Adrenal gland (tissue), 12 donors: Measurements from ENCODE around the gene KCTD10. TPM values are rescaled to one million over a fixed set of nuclear protein-coding genes. Genes with fewer than 3 reads are reported as not detected.

ENCODE experiments used
- DNase-seq, 7 donors: peaks; one replicate each; pipeline ENCODE4 v3.0.0-alpha.2; 2019 to 2020
- H3K27ac ChIP-seq, 5 donors: fragments of 200-600 bp; sonication (generic) in 4 of 5; 1 replicate in 3 of 5; 2 replicates in 2 of 5; pipeline versions ENCODE4 v1.5.1 to v1.8.0; 2016 to 2020; ENCODE audit warnings: mild to moderate bottlenecking in 1 of 5
- H3K27me3 ChIP-seq: fragments of 200-600 bp; 2 replicates; pipeline ENCODE4 v1.8.0; 2021
- H3K36me3 ChIP-seq, 2 donors: fragments of 200-600 bp; replicated peaks in 1 of 2; 1 replicate in 1 of 2; 2 replicates in 1 of 2; pipeline versions ENCODE4 v1.5.1 to v1.8.0; 2018 to 2022
- H3K4me1 ChIP-seq, 2 donors: fragments of 200-600 bp; replicated peaks in 1 of 2; 1 replicate in 1 of 2; 2 replicates in 1 of 2; pipeline versions ENCODE4 v1.5.1 to v1.8.0; 2018 to 2021
- H3K4me3 ChIP-seq, 4 donors: fragments of 200-600 bp; sonication (generic) in 3 of 4; one replicate each; pipeline ENCODE4 v1.5.1; 2016 to 2018
- H3K9me3 ChIP-seq, 3 donors: fragments of 200-600 bp; sonication (generic) in 1 of 3; replicated peaks in 1 of 3; 1 replicate in 2 of 3; 2 replicates in 1 of 3; pipeline versions ENCODE4 v1.5.1 to v1.8.0; 2016 to 2021
- POLR2A ChIP-seq, 2 donors: fragments of 450-650 bp; IDR thresholded peaks; one replicate each; pipeline ENCODE4 v1.6.1; 2017; ENCODE audit warnings: antibody characterized with exemption in 2 of 2, mild to moderate bottlenecking in 2 of 2, moderate library complexity in 1 of 2
- WGBS, 4 donors: extraction: QIAGEN DNeasy Blood & Tissue Kit in 2 of 4; methylation state at CpG; one replicate each; pipeline versions ENCODE4 v1.1.5 to v1.1.7; 2013 to 2017; 5-methylcytosine and 5-hydroxymethylcytosine counted together
- intact Hi-C, 2 donors: fragments of 100-400 bp; cut with DNase I; formaldehyde crosslinking; loops; one replicate each; pipeline versions ENCODE4 v1.14.1 to v1.15.0; 2022 to 2023
- polyA plus RNA-seq, 3 donors: library from polyadenylated mRNA; stranded (reverse); fragments of 200-250 nt in 2 of 3; fragments of 350-450 nt in 1 of 3; fragmentation: Illumina TruSeq in 1 of 3; extraction: RNeasy Lipid Tissue Mini Kit (QIAGEN cat#74804) in 1 of 3; gene quantifications; one replicate each; pipeline ENCODE4 v1.2.3, GENCODE V29; 2013 to 2014
- total RNA-seq, 9 donors: library from RNA; depleted of rRNA in 4 of 9; stranded (reverse); fragments of >200 nt in 4 of 9; fragments of 120-200 nt in 1 of 9; fragmentation: NEBNext Ultra II Directional in 1 of 9; extraction: Animal tissue kit (Norgen Biotek cat#: 25700) in 1 of 9; gene quantifications; one replicate each; pipeline versions ENCODE4 v1.1.0 to v1.2.4, GENCODE V29; 2013 to 2023
- TF ChIP-seq, protein P1 (sequence below), 6 experiments: fragments of 450-650 bp in 4 of 6; fragments of 200-600 bp in 2 of 6; sonication (generic) in 1 of 6; IDR thresholded peaks; 1 replicate in 5 of 6; 2 replicates in 1 of 6; pipeline versions ENCODE4 v1.5.1 to v1.8.0; 2016 to 2021; ENCODE audit warnings: antibody characterized with exemption in 6 of 6, mild to moderate bottlenecking in 2 of 6, moderate library complexity in 1 of 6
- donor health status: healthy with polysubstance abuse.
- donor health status: Bipolar disorder and iron deficiency.
- donor health status: DM: yes; HTN: yes; CAD: no.
- donor health status: DM: no; HTN: no; CAD: no.
- donor health status: DM: no; HTN: no; CAD: no.
- donor health status: DM: yes; HTN: yes; CAD: no.

KCTD10 gene
- total and polyA plus RNA-seq, 12 donors = 21.6 to 77.8 (median 56.1) TPM

DNA sequence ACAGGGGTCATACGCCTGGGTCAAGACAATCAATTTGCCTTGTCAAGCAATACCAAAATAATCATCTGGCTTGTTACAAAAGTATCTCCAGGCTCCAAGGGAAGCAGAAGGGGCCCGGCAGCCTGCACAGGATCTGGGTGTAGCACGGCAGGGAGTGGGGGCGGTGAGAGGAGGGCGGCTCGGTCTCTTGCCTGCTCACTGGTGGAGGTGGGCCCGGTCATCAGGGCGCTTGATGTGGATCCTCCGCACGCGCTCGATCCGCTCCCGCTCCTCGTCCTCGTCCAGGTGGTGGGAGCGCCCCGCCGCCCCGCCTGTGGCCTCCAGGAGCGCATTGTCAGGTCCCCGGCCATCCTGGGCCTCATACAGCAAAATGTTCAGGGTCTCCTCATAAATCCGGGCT is 25.7 kb downstream of the KCTD10 start:
- peaks cover 0 to 4% of the 10 kb centered on the region in 2 donors for H3K4me1 ChIP-seq
- TF ChIP-seq, protein P1, sequence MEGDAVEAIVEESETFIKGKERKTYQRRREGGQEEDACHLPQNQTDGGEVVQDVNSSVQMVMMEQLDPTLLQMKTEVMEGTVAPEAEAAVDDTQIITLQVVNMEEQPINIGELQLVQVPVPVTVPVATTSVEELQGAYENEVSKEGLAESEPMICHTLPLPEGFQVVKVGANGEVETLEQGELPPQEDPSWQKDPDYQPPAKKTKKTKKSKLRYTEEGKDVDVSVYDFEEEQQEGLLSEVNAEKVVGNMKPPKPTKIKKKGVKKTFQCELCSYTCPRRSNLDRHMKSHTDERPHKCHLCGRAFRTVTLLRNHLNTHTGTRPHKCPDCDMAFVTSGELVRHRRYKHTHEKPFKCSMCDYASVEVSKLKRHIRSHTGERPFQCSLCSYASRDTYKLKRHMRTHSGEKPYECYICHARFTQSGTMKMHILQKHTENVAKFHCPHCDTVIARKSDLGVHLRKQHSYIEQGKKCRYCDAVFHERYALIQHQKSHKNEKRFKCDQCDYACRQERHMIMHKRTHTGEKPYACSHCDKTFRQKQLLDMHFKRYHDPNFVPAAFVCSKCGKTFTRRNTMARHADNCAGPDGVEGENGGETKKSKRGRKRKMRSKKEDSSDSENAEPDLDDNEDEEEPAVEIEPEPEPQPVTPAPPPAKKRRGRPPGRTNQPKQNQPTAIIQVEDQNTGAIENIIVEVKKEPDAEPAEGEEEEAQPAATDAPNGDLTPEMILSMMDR (IDR thresholded peaks at IDR 0.05) = no peak
- no peak for TF ChIP-seq POLR2A (IDR thresholded peaks at IDR 0.05)
- no peaks in the 10 kb centered on the region for H3K27me3 ChIP-seq
- H3K27ac ChIP-seq = peak overlapping the region in 1 of 5 donors; percentile 44
- H3K4me3 ChIP-seq = no peak overlapping the region
- intact Hi-C loops = no loop called here
- whole genome bisulfite sequencing, 4 donors = 64 to 89% (median 86%) methylated on average over 15 to 23 of the region's 23 CpGs
- H3K9me3 ChIP-seq = no peaks in the 10 kb centered on the region
- no peak for DNase-seq
- peaks cover 0 to 75% of the 10 kb centered on the region in 2 donors for H3K36me3 ChIP-seq

- no peak for DNase-seq
- Histone ChIP-seq H3K9me3 (no peaks in the 10 kb centered on the region), H3K36me3 (peaks cover 0 to 73% of the 10 kb centered on the region in 2 donors), H3K27ac (no peak overlapping the region), H3K4me3 (no peak overlapping the region), H3K27me3 (no peaks in the 10 kb centered on the region), H3K4me1 (peaks cover 0 to 4% of the 10 kb centered on the region in 2 donors)
- no peak for TF ChIP-seq POLR2A (IDR thresholded peaks at IDR 0.05)
- TF ChIP-seq, protein P1 (IDR thresholded peaks at IDR 0.05) = no peak
- 59 to 75% (median 69%) methylated on average over 4 of the region's 4 CpGs for WGBS, 4 donors
- intact Hi-C loops = no loop called here
Observed at GRCh38 chr12:109450980-109451379, 26.1 kb downstream of the KCTD10 start.

DNA sequence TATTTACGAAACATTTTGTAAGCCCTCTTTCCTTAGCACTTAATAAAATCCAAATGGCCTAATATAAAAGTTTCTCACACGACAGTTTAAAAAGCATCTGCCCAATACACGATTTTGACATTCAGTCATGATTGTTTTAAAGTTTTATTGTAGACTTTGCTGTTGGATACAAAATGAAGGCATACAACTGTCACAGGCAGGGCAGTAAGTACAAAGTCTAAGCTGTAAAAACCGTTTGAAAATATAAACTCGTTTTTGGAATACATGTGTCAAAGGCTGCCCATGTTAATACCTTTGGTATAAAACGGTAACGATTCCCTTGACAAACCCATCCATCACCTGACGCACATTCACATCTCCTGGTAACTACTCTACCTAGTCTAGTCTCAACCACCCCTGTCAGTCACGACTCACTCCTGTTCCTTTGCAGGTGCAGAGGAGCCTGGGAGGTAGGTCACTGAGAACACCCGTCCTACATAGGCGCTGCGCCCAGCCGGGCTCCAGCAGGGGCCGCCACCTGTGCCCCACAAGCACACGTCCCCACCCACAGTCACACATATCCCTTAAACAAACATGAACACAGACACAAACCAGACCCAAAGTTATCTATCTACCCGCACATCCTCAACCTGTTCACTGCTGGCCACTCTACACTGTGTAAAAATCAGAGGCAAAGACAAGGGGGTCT is 27.1 kb downstream of the KCTD10 start:
- DNase-seq = no peak
- no peak for TF ChIP-seq POLR2A (IDR thresholded peaks at IDR 0.05)
- peaks cover 0 to 63% of the 10 kb centered on the region in 2 donors for H3K36me3 ChIP-seq
- WGBS, 4 donors = 87 to 89% (median 88%) methylated on average over 16 of the region's 16 CpGs
- no peaks in the 10 kb centered on the region for H3K27me3 ChIP-seq
- peaks cover 0 to 4% of the 10 kb centered on the region in 2 donors for H3K4me1 ChIP-seq
- intact Hi-C loops = no loop called here
- no peak overlapping the region for H3K4me3 ChIP-seq
- no peak overlapping the region for H3K27ac ChIP-seq
- no peaks in the 10 kb centered on the region for H3K9me3 ChIP-seq

- H3K36me3 ChIP-seq = peaks cover 0 to 51% of the 10 kb centered on the region in 2 donors
- no peaks in the 10 kb centered on the region for H3K9me3 ChIP-seq
- H3K4me3 ChIP-seq = no peak overlapping the region
- 92 to 96% (median 95%) methylated on average over 8 of the region's 8 CpGs for WGBS, 4 donors
- peaks cover 0 to 4% of the 10 kb centered on the region in 2 donors for H3K4me1 ChIP-seq
- intact Hi-C loops = no loop called here
- no peak overlapping the region for H3K27ac ChIP-seq
- no peaks in the 10 kb centered on the region for H3K27me3 ChIP-seq
- DNase-seq = no peak
- TF ChIP-seq, protein P1 (IDR thresholded peaks at IDR 0.05) = no peak
- no peak for TF ChIP-seq POLR2A (IDR thresholded peaks at IDR 0.05)
Observed at GRCh38 chr12:109448707-109449390, 28.3 kb downstream of the KCTD10 start.
